Measurements from ENCODE around the gene RPL4. TPM values are rescaled to one million over a fixed set of nuclear protein-coding genes. Genes with fewer than 3 reads are reported as not detected.

The RPL4 gene
- total and polyA plus RNA-seq, 2 experiments from 2014 or later = 2,989 to 6,082 TPM

- Histone ChIP-seq H3K27ac (ENCODE audit: low read depth) (no peak overlapping the region), H4K20me1 (replicated peaks; ENCODE audit: insufficient read depth) (no peaks in the 10 kb centered on the region; the same call in 1 of the 2 replicates), H3K4me2 (no peak overlapping the region), H3K4me1 (ENCODE audit: insufficient read depth) (no peaks in the 10 kb centered on the region; the same call in 1 of the 2 replicates), H3K4me3 (no peak overlapping the region), H2AFZ (no peak overlapping the region), H3K27me3 (ENCODE audit: insufficient read depth) (no peaks in the 10 kb centered on the region), H3K79me2 (replicated peaks; ENCODE audit: insufficient read depth) (no peaks in the 10 kb centered on the region), H3F3A (replicated peaks; ENCODE audit: low read depth) (no peaks in the 10 kb centered on the region), H3K9me2 (ENCODE audit: insufficient read depth) (no peaks in the 10 kb centered on the region), H3K36me3 (ENCODE audit: insufficient read depth) (no peaks in the 10 kb centered on the region; the same call in 1 of the 2 replicates)
- no peak for ATAC-seq
- no peak for DNase-seq (ENCODE audit: low spot score)
- Mint-ChIP-seq H3K27me3 (ENCODE audit: insufficient read depth, low read depth, poor library complexity) (no peaks in the 10 kb centered on the region), H3K27ac (no peak overlapping the region), H3K36me3 (ENCODE audit: low read depth) (peaks cover 10% of the 10 kb centered on the region), H3K9me3 (no peaks in the 10 kb centered on the region; the same call in 2 of the 3 replicates), H3K4me1 (peaks cover 15% of the 10 kb centered on the region), H3K4me3 (no peak overlapping the region)
- TF ChIP-seq ZNF462 (CRISPR knock-in tag; IDR thresholded peaks at IDR 0.05) (no peak), CTCF (conservative IDR thresholded peaks at IDR 0.05; ENCODE audit: low read depth in 2 of 2) (no peak), ZNF114 (CRISPR knock-in tag; IDR thresholded peaks at IDR 0.05) (no peak), NANOG (IDR thresholded peaks at IDR 0.05; ENCODE audit: borderline replicate concordance) (no peak), JUNB (IDR thresholded peaks at IDR 0.05; ENCODE audit: unreplicated experiment) (no peak), EZH2phosphoT487 (IDR thresholded peaks at IDR 0.05; ENCODE audit: unreplicated experiment) (no peak)
Measured at GRCh38 chr15:66454143-66454542, 50.5 kb downstream of the RPL4 start.
